WERI-Rb-1 (cell line): ENCODE data around the gene GPAT3.

ENCODE experiments used
- DNase-seq: peaks from one replicate; pipeline ENCODE4 v3.0.0-alpha.2; 2020
- H3K27ac ChIP-seq: fragments of 250-450 bp; sonication (Bioruptor Pico); 2 replicates; pipeline ENCODE4 v1.5.1; 2020; ENCODE audit warnings: mild to moderate bottlenecking, moderate library complexity
- H3K27me3 ChIP-seq: fragments of 250-450 bp; sonication (Bioruptor Pico); 2 replicates; pipeline ENCODE4 v1.5.1; 2021; ENCODE audit warnings: mild to moderate bottlenecking, low read depth, moderate library complexity; ENCODE audit not compliant: insufficient read depth, severe bottlenecking
- H3K36me3 ChIP-seq: fragments of 250-450 bp; sonication (Bioruptor Pico); 2 replicates; pipeline ENCODE4 v1.5.1; 2020; ENCODE audit warnings: mild to moderate bottlenecking, moderate library complexity
- H3K4me3 ChIP-seq: 2 replicates; pipeline ENCODE4 v1.5.1; 2011; ENCODE audit warnings: low read depth, mild to moderate bottlenecking, control low read depth, low read length
- H3K9me3 ChIP-seq: fragments of 250-450 bp; sonication (Bioruptor Pico); 2 replicates; pipeline ENCODE4 v1.5.1; 2021; ENCODE audit warnings: mild to moderate bottlenecking, moderate library complexity; ENCODE audit not compliant: severe bottlenecking
- CTCF ChIP-seq: IDR thresholded peaks from 2 replicates; pipeline ENCODE4 v1.5.1; 2011; ENCODE audit warnings: low read depth, mild to moderate bottlenecking, control low read depth, inconsistent platforms, low read length

The GPAT3 gene

GRCh38 chr4:83591056-83591455 lies 55.1 kb downstream of the GPAT3 start:
- H3K27me3 ChIP-seq = no peaks in the 10 kb centered on the region
- H3K36me3 ChIP-seq = no peaks in the 10 kb centered on the region
- no peak overlapping the region for H3K27ac ChIP-seq
- no peak for TF ChIP-seq CTCF
- DNase-seq = no peak
- H3K9me3 ChIP-seq = no peaks in the 10 kb centered on the region
- no peak overlapping the region for H3K4me3 ChIP-seq

- Histone ChIP-seq H3K36me3 (no peaks in the 10 kb centered on the region), H3K4me3 (no peak overlapping the region), H3K27ac (no peak overlapping the region), H3K27me3 (no peaks in the 10 kb centered on the region), H3K9me3 (no peaks in the 10 kb centered on the region)
- TF ChIP-seq CTCF = no peak
- no peak for DNase-seq
Measured at GRCh38 chr4:83591730-83592129, 55.8 kb downstream of the GPAT3 start.

GRCh38 chr4:83599183-83599582 lies 63.3 kb downstream of the GPAT3 start:
- Histone ChIP-seq H3K27me3 (no peaks in the 10 kb centered on the region), H3K36me3 (no peaks in the 10 kb centered on the region), H3K27ac (no peak overlapping the region), H3K9me3 (no peaks in the 10 kb centered on the region), H3K4me3 (no peak overlapping the region)
- TF ChIP-seq CTCF = no peak
- DNase-seq = no peak

GRCh38 chr4:83603129-83603528 lies 67.2 kb downstream of the GPAT3 start:
- H3K27ac ChIP-seq = no peak overlapping the region
- no peaks in the 10 kb centered on the region for H3K27me3 ChIP-seq
- no peak for DNase-seq
- H3K4me3 ChIP-seq = no peak overlapping the region
- no peaks in the 10 kb centered on the region for H3K36me3 ChIP-seq
- no peak for TF ChIP-seq CTCF
- no peaks in the 10 kb centered on the region for H3K9me3 ChIP-seq

GRCh38 chr4:83604321-83604720 lies 68.4 kb downstream of the GPAT3 start:
- Histone ChIP-seq H3K36me3 (no peaks in the 10 kb centered on the region), H3K27me3 (no peaks in the 10 kb centered on the region), H3K27ac (no peak overlapping the region), H3K9me3 (no peaks in the 10 kb centered on the region), H3K4me3 (no peak overlapping the region)
- DNase-seq = no peak
- TF ChIP-seq CTCF = no peak

GRCh38 chr4:83605210-83605609 lies 69.3 kb downstream of the GPAT3 start:
- no peaks in the 10 kb centered on the region for H3K36me3 ChIP-seq
- H3K27ac ChIP-seq = no peak overlapping the region
- TF ChIP-seq CTCF = no peak
- H3K27me3 ChIP-seq = no peaks in the 10 kb centered on the region
- DNase-seq = no peak
- H3K9me3 ChIP-seq = no peaks in the 10 kb centered on the region
- H3K4me3 ChIP-seq = no peak overlapping the region
